ENCODE measurements around the gene CASP7.

Gene CASP7

DNA sequence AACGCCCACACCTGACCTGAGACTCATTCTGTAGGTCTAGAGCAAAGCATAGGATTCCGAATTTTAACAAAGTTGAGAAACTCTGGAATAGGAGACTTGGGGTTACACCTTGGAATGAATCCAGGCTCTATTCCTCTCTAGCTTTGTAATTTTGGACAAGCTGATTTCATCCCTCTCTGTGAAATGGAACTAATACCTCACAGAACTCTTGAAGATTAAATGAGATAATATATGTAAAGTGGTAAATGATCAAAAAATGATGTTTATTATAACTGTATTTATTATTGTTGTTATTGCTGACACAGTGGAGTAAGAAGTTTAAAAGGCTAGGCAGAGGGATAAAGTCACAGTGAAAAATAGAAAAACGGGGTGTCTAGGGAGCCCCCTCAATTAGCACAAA, 32.3 kb downstream of the CASP7 start:
- FAIRE-seq (no peak), DNase-seq (ENCODE audit: low spot score) (no peak)

DNA sequence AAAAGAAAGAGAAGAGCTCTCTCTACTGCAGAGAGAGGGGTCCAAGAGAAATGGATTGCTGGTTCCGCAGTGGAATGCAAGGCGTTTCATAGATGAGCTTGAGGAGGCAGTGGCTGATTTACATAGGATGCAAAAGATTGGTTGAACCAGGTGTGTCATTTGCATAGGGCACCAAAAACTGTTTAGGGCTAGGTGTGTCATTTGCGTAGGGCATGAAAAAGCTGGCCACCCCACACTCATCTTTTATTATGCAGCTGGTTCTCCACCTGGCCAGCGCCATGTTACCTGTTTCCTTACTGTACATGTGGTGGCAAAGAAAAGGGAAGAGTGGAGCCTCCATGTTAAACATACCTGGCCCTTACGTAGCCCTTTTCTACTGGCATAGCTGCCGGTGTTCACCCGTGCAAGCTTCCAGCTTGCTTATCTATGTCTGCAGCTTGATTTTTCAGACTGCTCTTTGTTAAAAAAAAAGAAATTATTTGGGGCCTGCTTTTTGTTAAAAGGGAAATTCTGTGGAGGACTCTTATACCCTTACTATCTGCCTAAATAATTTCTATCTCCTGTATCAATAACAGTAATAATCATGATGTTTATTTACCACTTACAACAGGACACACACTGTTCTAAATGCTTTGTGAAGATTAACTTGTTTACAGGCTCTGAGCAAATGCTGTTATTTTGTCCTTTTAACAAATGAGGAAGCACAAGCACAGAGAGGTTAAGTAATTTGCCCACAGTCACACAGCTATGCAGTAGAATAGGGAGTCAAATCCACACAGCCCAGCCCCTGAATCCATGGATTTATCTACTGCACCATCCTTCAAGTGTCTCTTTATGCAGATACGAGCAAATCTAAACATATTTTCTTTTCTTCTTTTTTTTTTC, 33.3 kb downstream of the CASP7 start:
- no peak for DNase-seq (ENCODE audit: low spot score)
- FAIRE-seq, result no peak

DNA sequence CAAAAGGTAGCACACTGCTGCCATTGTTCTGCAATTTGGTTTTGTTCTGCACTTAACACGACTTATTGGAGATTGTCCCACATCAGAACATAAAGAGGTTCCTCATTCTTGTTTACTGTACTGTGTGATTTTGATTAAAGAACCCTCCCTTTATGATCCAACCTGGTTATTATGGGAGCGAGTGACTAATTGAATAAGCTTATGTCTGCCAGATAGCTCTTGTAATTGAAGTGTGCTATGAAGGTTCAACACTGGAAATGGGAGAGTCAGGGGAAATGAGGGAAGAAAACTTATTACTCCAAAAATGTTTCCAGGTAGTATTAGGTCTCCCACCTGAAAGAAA, 33.9 kb downstream of the CASP7 start:
- DNase-seq (ENCODE audit: low spot score) (no peak), FAIRE-seq (no peak)

DNA sequence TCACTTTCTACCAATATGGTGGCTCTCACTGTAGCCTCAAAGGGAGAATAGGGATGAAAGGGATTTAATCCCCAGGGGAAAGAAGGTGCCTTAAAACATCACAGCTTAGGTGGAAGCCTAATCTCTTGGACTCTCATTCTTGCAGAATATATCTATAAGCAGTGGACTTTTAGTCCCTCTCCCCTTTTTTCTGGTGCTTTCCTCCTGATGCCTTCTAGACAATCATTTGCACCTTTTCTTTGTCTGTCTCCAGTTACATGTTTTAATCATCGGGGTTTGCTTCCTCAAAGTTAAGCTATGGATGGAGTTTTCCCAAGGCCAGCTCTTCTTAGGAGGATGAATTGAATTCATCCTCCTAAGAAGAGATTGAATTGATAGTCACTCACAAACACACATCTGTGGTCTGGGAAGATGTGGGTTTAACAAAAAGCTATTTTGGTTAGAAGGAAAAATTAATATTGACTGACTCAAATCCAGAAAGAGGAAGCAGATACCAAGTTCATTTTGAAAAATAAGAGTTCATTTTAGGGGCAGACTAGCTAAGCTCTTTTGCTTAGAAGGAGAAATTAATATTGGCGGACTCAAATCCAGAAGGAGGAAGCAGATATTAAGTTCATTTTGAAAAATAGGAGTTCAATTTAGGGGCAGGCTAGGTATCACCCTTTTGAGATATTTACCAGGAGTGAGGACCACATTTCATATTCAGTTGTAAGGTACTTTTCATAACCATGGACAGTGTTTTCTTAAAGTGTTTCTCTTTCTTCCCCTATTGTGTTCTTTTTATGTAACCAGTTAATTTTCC, 36.6 kb downstream of the CASP7 start:
- DNase-seq (ENCODE audit: low spot score) (no peak), FAIRE-seq (no peak)

DNA sequence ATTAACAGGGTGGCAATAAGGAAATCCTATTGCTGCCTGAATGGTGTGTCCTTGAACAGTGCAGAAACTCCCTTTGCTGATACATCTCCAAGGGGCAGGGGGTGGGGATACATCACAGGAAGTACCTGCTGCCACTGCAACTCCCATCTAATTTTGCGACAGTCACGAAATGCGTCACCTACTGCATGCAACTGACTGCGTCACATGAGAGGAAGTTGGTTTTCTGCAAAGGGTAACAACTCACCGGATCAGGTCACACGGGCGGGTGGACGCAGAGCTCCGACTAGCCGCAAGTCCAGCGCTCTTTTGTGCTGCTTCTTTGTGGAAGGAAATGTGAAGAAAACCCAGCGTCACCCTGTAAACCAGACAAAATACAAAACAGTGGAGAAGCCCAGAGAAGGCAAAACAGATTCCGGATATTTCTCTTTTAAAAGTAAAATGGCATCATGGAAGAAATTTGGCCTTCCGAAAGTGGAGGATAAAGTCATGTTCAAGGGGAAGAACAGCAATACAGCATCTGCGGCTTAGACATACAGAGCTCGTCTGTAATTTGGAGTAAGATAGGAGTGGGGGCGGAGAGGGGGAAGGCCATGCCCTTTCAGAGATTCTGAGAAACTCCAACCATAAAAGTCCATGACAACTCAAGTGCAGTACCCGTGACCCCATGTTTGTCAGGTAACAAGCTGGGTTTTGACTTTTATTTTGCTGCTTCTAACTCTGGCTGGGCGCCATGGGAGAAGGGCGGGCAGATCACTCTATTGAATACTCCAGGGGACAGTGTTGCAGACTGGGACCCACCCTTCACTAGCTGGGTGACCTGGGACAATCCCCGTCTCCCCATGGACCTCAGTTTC, 39.5 kb downstream of the CASP7 start:
- no peak for FAIRE-seq
- no peak for DNase-seq (ENCODE audit: low spot score)

DNA sequence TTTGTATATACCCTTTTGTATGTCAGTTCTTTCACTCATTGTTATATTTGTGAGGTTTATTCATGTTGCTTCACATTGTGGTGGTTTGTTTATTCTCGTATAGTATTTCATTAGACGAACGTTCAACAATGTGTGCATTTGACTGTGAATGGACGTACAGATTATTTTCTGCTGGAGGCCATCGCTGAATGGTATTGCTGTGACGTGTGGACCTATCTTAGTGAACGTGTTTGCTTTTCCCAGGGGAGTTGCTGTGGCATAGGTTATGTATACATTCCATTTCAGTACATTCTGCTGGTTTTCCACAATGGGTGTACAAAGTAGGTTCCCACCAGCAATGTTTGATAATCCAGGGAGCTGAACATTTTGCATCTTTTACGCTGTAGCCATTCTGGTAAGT, 40.7 kb downstream of the CASP7 start:
- FAIRE-seq (no peak), DNase-seq (ENCODE audit: low spot score) (no peak)

DNA sequence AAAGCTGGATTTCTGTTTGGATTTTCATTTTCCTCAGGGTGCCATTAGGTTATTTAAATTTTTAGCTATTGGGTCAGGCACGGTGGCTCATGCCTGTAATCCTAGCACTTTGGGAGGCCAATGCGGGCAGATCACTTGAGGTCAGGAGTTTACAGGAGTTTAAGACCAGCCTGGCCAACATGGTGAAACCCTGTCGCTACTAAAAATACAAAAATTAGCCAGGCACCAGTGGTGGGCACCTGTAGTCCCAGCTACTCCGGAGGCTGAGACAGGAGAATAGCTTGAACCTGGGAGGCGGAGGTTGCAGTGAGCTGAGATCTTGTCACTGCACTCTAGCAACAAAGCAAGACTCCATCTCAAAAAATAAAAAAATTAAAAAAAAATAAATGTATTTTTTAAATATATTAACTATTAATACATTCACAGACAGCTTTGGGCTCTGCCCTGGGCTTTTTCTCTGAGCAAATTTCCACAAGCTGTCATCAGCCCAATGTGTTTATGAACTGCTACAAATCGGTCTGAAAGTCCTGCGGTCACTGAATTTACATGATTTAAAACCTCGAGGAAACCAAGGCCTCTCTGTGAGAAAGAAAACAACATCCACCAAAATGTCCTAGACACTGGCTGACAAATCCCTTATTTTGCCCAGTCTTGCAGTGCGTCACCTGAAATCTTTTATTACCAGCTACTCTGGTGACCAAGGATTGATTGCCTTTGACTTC, 52.6 kb downstream of the CASP7 start:
- no peak for DNase-seq (ENCODE audit: low spot score)
- no peak for FAIRE-seq

DNA sequence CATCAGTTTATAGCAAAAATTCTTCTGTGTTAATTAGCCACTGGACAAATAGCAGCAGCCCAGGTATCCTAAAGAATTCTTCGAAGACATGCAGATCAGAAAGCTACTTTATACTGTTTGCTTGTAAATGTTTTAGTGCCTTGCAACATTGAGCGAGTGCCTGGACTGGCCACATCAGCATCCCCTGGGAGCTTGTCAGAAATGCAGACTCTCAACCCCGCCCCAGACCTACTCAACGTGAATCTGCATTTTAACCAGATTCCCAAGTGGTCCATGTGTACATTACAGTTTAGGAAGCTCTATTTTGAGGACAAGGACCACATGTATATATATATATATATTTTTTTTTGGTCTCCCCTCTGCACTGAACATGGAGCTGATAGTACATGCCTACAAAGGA, 53.3 kb downstream of the CASP7 start:
- DNase-seq (ENCODE audit: low spot score), result no peak
- FAIRE-seq, result no peak

DNA sequence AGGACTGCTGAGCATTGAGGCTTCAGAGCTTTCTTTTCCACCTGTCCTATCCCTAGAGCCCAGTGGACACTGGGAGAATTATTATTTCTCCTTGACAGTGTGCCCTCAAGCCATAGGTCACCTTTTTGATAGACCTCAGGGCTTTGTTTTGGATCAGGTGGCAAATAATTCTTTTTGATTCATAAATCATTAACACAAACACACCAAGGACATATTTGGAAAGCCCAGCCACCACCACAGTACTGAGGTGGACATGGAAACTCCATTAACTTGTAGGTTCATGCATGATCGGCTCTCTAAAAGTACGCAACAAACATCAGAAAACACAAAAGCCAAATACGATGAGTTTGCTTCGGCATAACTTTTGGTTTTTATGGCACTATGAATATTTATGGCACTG, 53.9 kb downstream of the CASP7 start:
- no peak for DNase-seq (ENCODE audit: low spot score)
- FAIRE-seq, result no peak

DNA sequence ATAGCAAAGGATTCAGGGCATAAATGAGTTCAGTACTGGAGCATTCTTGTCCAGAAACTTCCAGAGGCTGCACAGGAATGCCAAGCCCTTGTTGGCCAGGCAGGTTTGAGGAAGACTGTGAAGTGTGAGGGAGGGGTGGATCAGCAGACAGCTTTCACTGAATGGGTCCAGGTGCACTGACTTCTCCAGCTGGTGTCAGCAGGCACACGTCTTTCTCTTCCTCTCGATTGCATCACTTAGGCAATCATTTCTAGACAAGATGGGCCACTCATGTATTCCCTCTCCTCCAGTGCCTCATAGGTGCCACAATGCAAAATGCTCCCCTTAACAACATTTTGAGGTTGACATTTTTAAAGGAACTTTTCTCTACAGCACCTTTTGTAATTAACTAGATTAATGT, 56.2 kb downstream of the CASP7 start:
- no peak for FAIRE-seq
- DNase-seq (ENCODE audit: low spot score), result no peak

DNA sequence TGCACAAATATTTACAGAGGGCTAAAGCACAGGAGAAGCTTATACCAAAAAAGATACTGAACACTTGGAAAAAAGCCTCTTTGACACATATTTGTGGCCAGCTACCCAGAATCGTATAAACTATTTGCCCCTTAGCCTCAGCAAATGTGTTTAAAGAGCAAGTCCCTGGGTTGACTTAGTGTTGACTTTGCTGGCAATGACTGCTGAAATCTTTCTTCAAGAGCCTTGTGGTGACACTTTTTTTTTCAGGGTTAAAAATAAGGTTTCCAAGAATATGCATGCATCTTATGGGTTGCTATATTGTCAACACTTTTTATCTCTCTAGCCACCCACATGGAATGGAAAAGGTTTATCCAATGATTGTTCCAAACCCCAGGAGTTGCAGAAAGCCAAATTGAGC, 56.9 kb downstream of the CASP7 start:
- DNase-seq (ENCODE audit: low spot score), result no peak
- no peak for FAIRE-seq

DNA sequence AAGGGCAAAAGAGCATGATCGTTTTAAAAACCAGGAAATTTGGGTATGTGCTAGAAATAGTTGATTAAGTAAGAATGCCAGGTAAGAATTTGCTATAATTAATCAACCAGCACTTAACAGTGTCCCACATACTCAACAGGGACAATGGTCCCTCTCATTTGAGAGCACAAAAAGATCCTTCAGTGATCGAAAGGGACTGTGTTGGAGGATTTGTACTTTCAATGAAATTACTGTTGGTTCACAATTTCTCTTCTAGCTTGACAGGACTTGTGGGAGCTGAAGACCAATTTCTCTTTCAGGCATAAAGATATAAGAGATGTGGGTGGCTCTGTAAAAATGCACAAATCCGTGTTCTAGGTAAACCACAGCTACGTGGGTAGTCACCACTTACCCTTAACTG, 59.3 kb downstream of the CASP7 start:
- no peak for FAIRE-seq
- no peak for DNase-seq (ENCODE audit: low spot score)

DNA sequence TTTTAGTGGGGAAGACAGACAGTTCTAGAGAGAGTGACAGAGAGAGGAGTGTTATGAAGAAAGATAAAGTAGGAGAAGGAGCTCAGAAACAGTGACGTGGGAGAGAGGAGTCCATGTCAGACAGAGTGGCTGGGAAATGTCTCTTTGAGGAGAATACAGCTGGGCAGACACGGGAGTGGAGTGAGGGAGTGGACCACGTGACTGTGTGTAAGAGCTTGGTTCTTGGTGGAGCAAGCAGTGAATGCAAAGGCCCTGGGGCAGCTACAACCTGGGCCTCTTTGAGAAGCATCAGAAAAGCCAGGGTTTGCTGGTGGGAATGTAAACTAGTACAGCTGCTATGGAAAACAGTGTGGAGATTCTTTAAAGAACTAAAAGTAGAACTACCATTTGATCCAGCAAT, 59.9 kb downstream of the CASP7 start:
- DNase-seq (ENCODE audit: low spot score) (no peak), FAIRE-seq (no peak)

DNA sequence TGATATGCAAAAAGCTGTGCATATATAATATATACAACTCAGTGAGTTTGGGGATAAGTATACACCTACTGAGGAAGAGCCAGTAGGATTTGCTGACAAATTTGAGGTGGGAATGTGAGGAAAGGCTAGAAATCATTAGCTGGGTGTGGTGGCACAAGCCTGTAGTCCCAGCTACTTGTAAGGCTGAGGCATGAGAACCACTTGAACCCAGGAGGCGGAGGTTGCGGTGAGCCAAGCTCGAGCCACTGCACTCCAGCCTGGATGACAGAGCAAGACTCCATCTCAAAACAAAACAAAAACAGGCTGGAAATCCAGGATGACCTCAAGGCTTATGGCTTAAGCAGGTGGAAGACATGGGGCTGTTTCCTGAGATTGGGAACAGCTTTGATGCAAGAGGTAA, 61.1 kb downstream of the CASP7 start:
- DNase-seq (ENCODE audit: low spot score) (no peak), FAIRE-seq (no peak)

DNA sequence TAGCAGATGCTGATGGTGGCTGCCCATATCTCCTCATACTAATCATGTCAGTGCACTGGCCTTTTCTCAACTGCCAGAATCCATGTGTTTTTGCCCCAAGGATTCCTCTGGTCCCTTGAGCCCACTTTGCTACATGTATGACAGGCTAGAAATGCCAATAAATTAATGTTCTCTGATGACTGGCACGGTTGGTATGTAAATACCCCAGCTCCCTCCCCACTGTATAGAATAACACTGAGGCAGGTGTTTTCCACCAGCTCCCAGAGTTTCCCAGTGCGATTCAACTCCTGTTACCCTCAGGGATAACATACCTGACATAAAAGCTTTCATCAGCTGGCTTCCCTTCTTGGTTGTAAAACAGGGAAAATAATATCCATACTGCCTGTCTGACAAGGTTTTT, 62.8 kb downstream of the CASP7 start:
- DNase-seq (ENCODE audit: low spot score) (no peak), FAIRE-seq (no peak)

DNA sequence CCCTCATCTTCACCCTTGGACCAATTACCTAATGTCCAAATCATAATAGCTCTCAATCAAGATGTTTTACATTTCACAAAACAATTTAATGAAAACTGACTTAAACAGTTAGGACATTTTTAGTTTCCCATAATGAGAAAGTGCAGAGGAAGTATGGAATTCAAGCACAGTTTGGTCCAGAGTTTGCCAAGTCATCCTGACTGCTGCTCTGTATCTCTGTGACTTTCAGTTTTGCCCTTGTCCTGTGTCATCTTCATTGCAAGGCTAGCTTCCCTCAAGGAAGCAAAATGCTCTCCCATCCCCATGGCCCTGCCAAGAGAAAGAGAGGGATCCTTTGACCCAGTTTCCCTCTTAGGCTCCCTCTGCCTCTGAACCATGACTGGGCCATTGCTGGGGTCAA, 63.9 kb downstream of the CASP7 start:
- no peak for FAIRE-seq
- DNase-seq (ENCODE audit: low spot score), result no peak

DNA sequence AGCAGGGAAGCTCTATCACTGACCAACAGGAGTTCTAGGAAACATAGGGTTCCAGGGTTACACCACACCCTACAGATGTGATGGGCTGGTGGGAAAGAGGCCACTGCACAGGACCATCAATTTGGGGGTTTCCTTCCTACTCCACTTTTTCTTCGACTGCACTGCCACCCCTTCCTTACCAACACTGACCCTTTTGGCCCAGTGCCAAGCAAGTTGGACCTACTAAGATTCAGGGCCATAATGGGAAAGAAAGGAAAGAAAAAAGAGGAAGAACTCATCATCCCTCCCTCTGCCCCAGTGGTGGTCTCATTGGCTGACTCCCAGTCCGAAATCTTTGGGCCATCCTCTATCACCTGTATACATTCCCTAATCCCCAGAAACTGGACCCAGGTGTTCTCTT, 65.7 kb downstream of the CASP7 start:
- no peak for FAIRE-seq

DNA sequence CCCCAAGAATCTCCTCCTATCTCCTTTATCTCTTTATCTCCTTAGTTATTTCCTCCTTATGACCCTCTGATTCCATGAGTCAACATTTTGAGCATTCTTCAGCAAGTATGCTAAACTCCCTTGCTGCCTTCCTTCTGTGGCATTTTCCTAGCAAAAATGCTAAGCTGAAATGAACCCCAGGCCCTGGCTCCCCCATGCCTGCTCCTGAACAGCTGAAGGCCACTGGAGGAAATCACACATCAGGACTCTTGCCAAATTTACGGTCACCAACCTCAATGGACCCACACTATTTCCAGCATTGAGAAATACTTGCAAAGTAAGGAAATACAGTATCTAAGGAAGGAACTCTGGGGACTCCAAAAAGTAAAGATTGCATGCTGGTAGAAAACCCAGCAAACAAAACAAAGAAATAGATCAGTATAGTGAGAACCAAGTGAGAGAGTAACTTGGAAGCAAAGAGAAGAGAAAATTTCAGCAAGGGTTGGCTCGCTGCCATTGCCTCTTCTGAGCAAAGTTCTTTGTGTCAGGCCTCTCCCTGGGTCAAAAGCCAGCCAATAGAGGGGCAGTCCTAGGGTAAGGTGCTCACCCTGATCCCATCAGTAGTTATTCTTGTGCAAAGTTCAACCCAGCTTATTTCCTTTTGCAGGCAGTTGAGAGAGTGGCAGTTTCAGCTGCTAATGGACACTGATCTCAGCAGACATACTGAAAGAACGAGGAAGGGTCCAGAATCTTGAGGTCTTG, 66.7 kb downstream of the CASP7 start:
- DNase-seq (ENCODE audit: low spot score) (peak; percentile 6), FAIRE-seq (no peak)

More for the DNA sequence above, 65.7 kb downstream of the CASP7 start:
- DNase-seq (ENCODE audit: low spot score), result no peak

DNA sequence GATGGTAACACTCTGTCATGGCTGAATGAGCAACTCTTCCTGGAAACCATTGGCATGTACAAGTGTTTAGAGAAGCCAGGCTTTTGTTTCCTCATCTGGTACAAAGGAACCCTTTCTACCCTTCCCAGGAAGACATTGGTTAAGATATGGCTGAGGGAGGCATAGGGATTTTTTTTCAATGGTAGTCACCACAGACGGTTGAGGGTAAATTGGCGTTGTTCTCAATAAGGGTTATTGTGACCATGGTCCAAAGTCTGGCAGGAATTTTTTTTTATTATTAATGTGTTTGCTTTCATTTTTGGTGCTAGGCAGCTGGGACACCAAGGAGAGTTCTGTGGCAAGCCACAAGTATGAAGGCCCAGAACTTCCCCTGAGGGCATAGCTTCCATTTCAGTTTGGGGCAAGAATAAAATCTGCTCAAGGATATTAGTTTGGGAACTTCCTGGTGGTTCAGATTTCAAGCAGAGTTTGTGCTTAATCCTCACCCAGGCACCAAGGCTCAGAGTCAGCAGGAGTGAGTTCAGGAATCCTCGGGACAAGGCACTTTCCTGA, 71.5 kb downstream of the CASP7 start, which contains the start of gene PLEKHS1:
TSS of gene PLEKHS1 (plus strand) at position 502 of the 552 bp plus-strand sequence. CDS start 3,596 bp downstream, outside the sequence.
- no peak for DNase-seq (ENCODE audit: low spot score)
- no peak for FAIRE-seq

DNA sequence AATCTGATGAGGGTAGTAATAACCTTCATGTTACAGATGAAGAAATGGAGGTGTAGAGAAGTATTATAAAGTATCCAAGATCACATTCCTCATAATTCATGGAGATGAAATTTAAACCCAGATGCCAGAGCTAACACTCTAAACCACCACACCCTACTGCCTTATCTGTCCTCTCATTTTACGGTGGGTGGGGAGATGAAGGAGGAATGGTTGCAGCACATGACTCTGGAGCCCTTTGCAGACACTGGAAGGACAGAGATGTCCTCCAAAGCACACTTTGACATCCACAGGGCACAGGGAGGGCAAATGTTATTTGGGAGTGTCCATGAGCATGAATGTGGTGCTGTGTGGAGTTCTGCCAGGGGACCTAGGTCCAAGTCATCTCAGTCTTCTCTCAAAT, 72.8 kb downstream of the CASP7 start:
- no peak for FAIRE-seq
- DNase-seq (ENCODE audit: low spot score), result no peak
